GM12891 (cell line): ENCODE data around the gene IRF4.

Source experiments
- POLR2A ChIP-seq: IDR thresholded peaks from 2 replicates; pipeline ENCODE4 v1.6.1; 2011; ENCODE audit warnings: low read depth, low read length, control low read depth
- POLR2AphosphoS5 ChIP-seq: IDR thresholded peaks from 2 replicates; pipeline ENCODE4 v1.6.1; 2011; ENCODE audit warnings: low read depth, low read length, control low read depth
- TAF1 ChIP-seq: IDR thresholded peaks from 2 replicates; pipeline ENCODE4 v1.6.1; 2011; ENCODE audit warnings: low read depth, low read length, control low read depth

DNA sequence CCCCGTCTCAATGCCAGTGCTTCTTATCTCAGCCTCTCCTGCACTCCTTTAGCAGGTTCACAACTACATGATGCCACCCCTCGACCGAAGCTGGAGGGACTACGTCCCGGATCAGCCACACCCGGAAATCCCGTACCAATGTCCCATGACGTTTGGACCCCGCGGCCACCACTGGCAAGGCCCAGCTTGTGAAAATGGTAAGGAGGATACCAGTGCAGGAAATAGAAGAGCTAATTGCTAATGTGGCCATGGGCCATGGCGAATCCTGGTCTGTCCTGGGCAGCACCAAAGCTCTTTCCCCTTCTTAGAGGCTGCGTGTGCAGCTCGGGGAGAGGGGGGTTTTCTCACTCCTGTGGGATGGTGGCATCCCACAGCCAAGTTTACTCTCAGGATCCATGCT, 5.5 kb downstream of the IRF4 start:
- TF ChIP-seq TAF1 (no peak), POLR2AphosphoS5 (0 out of 2 replicates have a peak, but pooled peaks have one; percentile 33), POLR2A (peak; percentile 11; the same call in 1 of the 2 replicates)
